SIG-M5 (cell line): ENCODE measurements around the gene CAPZB.

Source experiments
- DNase-seq: peaks from one replicate; lab custom pipeline; 2025; lab: John Stamatoyannopoulos, UW

The CAPZB gene

DNA sequence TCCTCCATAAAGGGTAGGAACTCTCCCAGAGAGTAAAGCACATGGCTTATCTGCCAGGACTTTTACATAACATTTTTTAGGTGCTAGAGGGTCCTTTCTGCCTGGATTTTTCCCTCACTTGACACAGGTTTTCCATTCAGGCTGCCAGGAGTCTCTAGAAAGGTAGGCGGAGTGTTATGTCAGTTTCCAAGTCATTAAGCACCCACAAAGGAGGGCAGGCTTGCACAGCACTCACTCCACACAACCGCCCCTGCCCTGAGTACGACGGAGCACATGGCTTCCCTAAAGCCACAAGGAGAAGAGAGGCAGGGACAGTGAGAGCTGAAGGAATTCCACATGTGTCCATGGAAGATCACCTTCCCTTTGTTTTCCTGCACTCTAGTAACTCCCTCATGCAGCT is 55.7 kb downstream of the CAPZB start:
- no peak for DNase-seq

DNA sequence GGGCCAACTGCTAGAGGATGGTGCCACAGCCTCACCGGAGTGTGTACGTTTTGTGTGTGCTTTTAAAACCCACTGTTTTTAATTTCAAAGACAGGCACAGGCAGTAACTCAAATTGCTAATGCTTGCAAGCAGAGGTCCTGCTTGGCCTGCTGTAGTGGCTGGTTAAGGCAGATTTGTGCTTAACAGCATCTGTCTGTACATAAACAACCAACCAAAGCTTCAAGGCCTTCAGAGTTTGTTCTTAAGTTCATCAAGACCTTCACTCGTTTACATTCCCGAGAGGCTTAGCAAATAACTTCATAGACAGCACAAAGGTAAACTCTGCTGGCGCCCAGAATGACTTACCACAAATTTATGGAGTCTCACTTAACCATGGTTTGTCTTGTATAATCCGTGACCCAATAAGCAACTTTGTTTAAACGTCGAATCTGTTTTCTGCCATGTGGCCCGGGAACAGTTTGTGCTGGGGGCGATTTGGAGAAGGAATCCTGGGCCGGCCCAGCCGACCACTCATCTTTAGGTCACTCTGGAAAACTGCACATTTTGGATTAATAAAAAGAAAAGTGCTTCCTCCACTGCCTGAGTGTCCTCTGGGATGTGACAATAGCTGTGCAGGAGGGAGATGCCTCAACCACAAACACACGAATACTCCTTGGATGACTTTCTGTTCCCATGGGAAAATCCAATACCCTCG is 58.1 kb downstream of the CAPZB start:
- no peak for DNase-seq

DNA sequence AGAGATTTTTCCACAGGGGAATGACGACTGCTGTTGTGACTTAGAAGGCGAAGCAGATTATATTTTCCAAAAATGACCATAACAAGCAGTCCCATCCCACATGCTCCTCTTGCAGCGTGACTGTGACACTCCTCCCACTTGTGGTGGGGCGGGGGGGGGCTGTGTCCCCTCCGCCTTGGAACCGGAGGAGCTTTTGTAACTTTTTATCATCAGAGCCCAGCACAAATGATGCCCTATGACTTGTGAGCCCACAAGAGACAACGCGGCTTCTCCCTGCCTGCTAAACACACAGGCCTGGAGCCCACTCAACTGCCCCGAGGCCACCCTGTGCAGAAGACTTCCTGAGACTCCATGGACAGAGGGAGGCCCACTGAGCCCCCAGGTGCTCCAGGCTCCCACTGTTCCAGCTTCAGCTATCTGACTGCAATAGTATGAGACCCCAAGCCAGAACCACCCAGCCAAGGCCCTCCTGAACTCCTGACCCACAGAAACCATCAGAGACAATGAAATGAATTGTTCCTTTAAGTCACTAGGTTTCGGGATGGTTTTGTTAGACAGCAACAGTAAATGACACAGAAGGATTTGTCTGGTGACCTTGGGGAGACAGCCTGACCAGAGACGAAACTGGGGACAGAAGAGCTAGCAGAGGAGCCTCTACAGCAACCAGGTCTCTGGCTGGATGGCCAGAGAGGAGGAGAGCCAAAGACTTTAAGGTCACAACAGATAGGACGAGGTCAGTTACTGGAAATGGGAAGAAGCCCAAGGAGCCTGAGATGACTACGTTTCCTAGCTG is 58.8 kb downstream of the CAPZB start:
- no peak for DNase-seq

DNA sequence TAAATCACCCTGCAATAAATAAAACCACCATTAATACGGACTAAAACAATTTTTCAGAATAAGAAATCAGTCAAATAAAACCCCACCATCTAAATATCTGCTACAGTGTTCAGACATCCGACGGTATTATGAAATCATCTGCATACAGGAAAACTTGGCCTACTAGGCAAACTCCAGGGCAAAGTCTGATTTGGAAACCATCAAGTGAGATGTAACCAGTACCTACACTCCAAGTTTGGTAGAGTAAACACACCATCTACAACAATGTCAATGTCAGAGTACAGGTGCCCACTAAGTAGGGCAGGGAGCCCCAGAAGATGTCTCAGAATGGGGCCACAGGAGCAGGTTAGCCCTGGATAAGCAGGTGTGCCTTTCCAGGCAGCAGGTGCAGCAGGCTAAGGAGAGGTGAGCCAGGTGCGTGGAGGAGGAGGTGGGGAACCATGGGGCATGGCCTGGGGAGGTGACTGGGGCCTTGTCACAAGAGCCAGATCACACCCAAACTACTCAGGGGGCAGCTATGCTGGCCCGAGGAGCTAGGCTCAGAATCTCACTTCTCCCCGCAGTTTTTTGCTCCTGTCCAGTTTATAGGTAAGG is 59.6 kb downstream of the CAPZB start:
- DNase-seq: no peak

GRCh38 chr1:19424651-19425570 is 60.4 kb downstream of the CAPZB start:
- no peak for DNase-seq

DNA sequence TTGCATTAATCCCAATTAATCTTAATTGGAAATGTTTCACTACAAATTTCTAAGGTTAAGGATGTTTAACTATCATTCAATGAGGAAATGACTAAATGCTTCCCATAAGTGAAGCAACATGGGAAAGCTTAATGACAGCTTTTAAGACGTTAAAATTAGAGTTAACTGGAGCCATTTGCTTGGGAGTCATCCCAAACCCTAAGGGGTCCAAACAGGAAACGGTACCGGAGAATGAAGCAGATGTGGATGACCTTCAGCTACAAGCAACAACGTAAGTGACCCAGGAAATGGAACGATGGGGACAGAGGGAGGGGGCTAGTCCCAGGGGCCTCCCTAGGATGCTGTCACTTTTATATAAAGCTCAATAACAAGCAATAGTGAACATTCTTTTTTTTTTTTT is 62.2 kb downstream of the CAPZB start:
- no peak for DNase-seq

GRCh38 chr1:19421365-19421764 is 64.0 kb downstream of the CAPZB start:
- DNase-seq: no peak

GRCh38 chr1:19420606-19421005 is 64.7 kb downstream of the CAPZB start:
- DNase-seq: no peak

DNA sequence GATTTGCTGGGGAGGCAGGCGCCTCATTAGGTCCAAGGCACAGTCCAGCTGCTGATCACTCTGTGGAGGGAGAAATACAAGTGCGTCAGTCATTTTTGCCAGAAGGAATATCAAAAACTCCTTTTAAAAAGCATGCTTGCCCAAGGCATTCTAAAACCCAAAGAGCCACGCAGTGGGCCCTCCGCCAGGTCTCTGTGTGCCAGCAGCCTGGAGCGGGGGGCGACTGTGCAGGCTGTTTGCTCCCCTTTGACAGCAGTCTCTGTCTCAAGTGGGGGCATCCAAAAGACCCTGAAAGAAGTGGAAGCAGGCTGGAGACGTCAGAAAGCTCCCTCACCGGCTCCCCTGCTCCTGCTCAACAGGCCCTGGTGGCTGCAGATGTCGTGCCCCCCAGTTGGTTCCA is 65.6 kb downstream of the CAPZB start:
- DNase-seq: no peak

DNA sequence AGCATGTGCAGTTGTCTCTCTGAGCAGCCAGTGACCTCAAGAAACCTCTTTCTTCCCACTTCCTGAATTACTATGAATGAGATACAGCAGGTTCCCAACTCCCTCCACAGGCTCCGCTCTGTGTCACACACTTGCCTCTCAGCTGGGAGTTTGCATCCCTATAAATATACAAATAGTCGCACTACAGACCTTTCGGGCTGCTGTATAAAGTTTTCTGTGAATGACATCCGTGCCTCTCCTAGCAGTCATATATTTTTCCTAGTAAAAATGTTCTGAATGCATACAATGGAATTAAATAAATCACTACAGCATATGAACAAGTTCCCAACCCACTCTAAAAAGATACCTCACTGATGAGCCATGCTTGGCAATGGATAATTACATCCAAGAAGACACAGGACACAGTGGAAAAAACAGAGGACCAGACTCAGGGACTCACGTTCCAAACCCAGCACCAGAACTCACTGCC is 66.8 kb downstream of the CAPZB start:
- no peak for DNase-seq

GRCh38 chr1:19416921-19417470 is 68.3 kb downstream of the CAPZB start:
- DNase-seq: no peak

DNA sequence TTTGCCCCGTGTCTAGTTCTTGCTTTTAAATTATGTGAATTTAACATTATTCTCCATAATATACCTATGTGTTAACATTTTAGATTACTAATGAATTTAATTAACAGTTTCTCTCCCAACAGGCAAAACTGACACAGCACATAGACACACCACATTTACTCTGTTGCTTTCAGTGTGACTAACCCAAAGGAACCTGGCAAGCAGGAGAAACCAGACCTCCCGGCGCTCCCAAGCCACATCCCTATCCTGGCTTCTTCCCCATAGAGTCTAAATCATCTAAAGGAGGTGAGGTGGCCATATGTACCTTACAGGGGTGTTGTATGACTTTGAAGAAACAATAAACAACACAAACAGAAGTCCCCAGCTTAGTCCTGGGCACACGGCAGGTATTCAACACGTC is 69.2 kb downstream of the CAPZB start:
- DNase-seq: no peak

- no peak for DNase-seq
These were observed 70.7 kb downstream of the CAPZB start for GRCh38 chr1:19414515-19415121.

DNA sequence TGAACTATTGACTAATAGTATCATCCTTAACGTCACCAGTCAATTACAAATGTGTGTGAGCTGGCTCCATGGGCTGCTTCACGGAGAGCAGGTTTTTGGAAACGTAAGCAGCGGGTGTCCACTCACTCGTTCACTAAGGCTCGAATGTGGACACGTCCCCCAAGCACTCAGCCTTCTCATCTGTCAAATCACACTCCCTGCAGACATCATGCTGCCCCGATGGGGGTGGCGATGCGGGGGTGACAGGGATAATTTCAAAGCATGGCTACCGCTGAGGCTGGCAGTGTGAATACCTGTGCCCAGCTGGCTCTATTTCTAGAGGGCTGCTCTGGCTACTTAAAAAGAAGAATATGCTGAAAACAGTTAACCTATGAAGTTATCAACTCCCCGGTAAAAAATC is 71.3 kb downstream of the CAPZB start:
- DNase-seq: no peak

GRCh38 chr1:19412654-19413053 is 72.7 kb downstream of the CAPZB start:
- DNase-seq: no peak

DNA sequence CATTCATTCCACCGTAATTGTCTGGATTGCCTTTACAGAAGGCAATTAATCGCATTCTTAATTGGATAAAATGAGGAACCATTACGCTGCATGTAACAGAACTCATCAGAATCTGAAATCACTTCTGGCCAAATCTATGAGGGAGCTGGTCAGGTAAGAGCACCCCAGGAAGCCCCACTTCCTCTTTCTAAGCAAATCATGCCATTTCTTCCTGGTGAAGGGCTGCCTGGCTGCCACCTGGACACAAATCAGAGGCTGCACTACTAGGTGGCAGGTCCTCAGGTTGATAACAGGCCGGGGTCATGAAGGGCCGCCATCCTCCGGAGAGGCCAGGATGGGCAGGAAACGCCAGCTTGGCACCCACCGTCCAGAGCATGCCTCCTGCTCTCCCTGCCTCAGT is 73.7 kb downstream of the CAPZB start:
- DNase-seq: no peak

GRCh38 chr1:19410393-19410792 is 74.9 kb downstream of the CAPZB start:
- no peak for DNase-seq

GRCh38 chr1:19409477-19410341 is 75.6 kb downstream of the CAPZB start:
- no peak for DNase-seq

- no peak for DNase-seq
These were observed 77.7 kb downstream of the CAPZB start for GRCh38 chr1:19407494-19408096.

DNA sequence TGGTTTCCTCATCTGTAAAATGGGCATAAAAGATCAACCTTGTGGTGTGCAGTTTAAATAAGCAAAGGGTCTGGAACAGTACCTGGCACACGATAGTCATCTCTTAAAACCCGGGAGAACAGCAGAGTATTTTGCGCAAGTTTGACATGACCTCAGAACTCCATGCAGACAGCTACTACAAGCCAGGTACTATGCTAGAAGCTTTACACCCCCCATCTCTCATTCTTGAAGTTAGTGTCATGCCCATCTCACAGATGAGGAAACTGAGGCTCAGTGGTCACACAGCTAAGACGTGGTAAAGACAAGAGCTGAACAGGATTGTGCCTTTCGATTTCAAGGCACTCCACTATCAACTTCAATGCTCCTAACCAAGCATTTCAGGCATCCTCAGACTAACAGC is 78.7 kb downstream of the CAPZB start:
- DNase-seq: no peak
